CD4-positive, alpha-beta T cell treated with Interleukin-6 at 100 ng/mL for 8 hours (primary cell): ENCODE data around the gene FBXW2.
A peak's percentile ranks its signal among the peaks of the same experiment; 100 is the strongest.

Experiments
- DNase-seq: peaks from one replicate; pipeline ENCODE4 v3.0.0-alpha.2; 2020; ENCODE audit warnings: mixed read lengths, low spot score

The FBXW2 gene

DNA sequence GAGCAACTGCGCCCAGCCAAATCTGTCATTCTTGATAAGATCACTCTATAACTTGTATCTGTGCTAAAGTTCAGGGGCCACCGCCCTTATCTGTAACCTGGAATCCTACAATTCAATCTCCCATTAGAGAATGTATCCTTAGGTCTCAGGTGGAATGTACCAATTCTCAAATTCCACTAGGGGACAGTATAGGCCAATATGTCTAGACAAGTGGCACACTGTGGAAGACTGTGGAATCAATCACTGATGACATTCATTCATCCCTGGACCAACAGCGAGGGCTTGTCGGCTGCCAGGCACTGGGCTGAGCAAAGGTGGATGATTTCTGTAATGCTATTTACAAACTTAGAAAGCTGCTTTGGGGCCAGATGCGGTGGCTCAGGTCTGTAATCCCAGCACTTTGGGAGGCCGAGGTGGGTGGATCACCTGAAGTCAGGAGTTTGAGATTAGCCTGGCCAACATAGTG lies 50.2 kb downstream of the FBXW2 start:
- peak; percentile 15 for DNase-seq

DNA sequence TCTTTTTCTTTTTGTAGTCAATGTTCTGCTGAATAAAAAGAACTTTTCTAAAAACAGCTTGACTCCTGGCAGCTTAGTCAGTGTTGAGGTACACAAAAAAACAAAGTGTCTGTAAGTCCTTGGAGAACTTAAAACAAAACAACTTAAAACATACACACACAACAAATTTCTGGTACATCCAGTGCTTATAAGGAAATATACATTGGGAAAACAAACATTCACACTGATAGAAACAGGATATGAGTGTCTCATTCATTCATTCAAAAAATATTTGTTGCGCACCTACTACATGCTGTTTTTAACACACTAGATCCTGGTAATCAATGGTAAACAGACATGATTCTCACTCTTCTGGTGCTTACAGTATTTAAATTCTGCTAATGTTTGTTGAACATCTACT lies 51.5 kb downstream of the FBXW2 start:
- DNase-seq = no peak

DNA sequence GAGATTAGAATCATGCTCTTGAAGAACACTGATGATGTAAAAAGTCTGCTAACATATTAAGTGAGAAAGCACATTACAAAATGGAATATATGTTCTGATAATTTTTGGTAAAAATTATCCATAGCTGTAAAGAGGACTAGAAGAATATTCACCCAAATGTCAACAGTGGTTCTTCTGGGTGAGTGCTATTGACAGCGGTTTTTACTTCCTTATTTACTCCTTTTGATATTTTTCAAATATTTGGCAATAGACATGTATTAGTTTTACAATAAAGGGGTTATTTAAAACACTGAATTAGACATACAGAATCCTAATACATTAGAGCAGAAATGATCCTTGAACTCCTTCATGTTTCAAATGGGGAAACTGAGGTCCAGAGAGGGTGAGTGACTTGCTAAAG lies 52.0 kb downstream of the FBXW2 start:
- no peak for DNase-seq

DNA sequence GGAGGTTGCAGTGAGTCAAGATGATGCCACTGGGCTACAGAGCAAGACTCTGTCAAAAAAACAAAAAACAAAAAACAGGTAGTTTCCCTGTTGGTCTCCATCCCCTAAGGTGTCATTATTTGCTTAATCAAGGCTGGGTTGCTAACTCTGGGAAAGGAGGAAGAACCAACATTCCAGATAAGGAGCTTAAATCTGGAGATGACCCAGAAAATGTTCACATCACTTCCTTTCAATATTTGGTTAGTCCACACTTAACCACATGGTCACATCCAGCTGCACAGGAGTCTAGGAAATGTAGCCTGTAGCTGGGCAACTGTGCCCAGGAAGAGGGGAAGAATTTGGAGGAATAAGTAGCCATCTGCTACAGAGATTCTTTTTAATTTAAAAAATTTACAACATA lies 53.1 kb downstream of the FBXW2 start:
- DNase-seq = no peak

DNA sequence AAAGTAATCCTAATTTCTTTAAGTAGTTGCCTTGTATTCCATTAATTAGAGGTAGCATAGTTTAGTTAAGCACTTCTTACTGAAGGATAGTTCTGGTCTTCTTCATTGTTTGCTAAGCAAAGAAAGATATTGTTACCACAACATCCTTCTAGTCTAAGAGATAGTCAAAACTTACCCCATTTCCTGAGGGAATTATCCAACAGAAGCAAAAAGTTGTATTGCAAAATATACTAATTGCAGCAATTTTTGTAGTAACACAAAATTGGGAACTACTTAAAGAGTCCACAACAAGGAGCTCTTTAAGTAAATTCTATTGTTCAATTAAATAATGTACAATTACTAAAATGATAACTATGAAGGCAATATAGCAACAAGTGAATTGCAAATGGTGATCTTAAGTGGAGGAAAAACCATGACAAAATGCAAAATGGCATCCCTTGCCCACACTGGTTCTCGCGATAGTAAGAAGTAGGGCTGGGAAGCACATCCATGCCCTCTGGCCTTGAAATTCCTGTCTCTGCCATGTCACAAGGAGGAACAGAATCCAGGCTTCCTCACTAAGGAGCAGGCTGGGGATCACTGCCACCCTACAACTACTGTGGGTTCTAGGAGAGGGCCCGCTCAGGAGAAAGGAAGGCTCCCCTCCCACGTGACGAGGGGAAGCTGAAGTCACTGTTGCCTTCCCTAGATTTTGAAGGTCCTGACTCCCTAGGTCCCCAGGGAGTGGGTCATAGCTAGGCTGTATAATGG lies 55.6 kb downstream of the FBXW2 start:
- no peak for DNase-seq

DNA sequence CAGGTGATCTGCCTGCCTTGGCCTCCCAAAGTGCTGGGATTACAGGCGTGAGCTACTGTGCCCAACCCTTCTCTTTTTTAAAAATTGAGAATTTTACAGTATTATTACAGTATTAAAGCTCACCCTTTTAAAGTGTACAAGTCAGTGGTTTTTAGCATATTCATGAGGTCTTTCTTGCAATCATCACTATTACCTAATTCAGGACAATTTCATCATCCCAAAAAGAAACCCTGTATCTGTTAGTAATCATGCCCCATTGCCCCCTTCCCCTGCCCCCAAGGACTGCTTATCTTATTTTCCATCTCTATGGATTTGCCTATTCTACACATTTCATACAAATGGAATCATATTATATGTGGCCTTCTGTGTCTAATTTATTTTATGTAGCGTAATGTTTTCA lies 56.3 kb downstream of the FBXW2 start:
- DNase-seq = no peak

DNA sequence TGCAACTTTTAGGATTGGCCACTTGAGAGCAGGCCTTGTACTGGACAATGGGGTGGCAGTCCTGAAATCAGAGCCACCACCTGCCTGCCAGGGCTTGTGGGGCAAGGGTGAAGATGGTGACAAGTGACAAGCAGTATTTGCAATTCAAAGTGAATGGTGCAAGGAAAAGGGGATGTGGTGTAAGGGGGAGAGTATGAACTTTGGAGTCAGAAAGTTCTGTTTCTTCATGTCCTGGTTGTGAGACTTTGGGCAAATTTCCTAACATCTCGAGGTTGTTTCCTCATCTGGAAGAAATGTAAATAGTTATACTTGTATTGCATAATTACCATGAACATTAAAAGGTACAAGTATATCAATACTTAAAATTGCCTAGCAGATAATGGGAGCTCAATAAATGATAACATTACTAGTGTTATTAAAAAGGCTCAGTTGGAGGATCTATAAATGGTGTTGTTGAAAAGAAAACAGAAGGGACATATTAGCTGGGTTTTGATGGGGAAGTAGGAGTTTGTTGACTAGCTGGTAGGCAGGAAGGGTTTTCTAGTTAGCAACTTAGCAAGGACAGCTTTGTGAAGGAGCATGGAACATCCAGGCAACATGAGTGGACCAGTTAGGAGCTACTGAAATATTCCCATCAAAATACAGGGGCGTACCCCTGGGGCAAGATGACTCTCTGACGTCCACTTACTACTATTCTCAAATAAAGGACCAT lies 57.6 kb downstream of the FBXW2 start:
- DNase-seq = no peak

DNA sequence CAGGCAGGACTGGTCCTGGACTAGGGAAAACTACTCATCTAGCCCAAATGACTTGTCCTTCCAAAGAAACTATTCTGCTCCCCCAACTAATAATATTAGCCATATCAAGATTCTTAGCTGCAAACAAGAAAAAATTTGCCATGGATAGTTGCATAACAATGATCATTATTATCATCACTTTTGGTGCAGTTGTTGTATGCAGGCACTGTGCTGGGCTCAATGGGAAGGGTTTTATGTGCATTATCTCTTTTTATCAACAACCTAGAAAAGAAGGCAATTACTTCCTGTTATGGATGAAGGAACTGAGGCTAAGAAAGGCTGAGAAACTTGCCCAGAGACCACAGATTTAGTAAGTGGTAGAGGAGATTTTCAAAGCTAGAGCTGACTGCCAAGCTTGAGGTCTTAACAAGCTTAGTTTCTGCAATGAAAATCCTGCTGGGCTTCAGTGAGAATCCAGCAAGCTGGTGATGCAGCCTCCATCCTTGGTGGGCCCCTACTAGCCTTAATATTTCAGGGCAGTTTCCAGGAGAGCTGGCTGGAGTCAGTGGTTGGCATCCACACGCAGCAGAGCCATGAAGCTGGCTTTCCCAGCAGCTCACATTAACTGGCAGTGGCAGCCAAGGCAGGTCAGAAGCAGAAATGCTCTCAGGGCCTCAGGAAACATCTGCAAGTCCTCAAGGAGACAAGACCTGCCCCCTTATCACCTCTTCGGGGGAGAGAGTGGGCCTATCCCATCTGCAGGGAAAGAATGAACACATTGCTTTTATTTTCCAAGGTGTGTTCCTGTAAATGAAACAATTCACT lies 58.4 kb downstream of the FBXW2 start:
- no peak for DNase-seq

DNA sequence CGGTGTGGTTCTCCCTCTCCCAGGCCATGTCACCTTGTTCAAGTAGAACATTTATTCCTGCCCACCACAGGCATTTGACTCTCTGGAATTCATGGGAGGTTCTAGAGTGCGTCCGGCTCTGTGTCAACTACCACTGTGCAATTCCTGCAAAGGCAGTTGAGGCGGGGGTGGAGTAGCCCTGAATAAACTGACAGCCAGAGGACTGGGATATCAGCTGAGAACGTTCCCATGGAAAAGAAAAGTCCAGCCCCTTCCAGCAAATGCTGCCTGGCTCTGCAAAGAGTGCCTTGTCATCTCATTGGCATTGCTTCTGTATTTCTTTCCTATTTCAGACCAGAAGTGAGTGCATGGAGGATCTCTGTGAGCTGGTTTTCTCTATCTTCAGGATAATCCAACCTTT lies 60.0 kb downstream of the FBXW2 start:
- no peak for DNase-seq

DNA sequence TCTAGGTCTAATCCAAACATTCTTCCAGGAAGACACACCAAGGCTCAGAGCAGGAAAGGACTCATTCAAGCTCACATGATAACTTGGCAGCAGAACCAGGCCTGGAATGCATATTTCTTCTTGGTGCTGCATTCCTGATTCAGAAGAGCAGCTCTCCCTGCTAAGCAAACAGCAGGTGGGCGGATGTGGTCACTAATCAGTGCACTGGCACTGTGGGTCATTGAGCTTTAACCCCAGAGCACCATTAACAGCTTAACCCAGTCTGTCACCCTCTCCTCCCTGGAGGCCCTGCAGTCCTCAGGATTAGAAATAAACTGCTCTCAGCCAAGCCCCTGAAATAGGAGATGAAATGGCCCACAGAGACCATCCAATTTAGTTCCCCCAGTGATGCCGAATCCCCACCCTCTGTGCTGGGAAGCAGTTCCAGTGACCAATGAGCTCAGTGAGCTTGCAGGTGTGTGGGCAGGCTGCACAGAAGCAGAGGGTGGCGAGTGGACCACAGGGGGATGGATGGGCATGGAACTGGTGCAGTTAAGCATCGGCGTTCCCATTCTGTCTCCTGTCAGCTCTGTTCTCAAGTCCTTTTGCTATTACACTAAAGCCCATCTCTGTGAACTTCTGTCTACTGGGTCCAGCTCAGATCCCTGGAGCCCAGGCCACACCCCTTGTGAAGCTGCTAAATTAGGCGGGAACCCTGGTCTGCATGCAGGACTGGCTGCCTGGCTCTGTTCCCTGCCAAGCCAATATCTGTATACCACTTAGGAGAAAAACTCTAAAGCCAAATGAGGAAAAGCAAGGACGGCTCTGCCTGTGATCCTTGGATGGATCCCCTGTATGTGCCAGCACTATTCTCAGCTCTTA lies 62.3 kb downstream of the FBXW2 start:
- no peak for DNase-seq

DNA sequence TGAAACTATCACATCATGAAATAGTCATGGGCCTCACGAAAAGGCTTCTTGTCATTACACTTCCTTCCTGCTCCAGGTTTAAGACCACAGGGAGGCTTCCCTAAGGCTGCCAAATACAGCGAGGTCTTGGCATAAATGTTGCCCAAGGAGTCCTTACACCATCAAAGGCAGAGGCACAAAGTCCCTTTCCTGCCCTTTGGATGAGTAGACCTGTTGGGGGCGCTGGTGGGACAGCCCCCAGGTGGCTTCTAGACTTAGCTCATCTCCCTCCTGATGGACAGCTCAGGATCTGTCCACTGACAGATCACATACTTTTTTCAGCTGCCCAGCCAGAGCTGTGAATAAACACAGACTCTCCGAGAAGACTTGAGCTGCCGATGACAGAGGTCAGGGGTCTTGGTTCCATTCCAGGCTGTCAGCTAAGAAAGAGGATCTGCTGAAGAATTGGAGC lies 63.4 kb downstream of the FBXW2 start:
- no peak for DNase-seq

DNA sequence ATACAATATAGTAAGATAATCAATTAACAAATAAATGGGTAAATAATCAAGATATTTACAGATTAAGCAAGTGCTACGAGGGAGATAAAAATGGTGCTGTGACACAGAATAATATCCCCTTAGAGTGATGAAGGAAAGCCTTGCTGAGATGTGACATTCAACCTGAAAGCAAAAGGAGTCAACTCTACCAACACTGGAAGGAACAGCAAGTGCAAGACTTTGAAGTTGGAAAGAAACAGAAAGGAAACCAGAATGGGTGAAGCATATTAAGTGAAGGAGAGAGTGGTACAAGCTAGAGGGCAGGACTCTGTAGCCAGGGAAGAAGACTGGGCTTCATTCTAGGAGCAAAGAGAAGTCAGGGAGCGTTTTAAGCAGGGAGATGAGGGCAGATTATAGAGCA lies 66.7 kb downstream of the FBXW2 start:
- DNase-seq = no peak

DNA sequence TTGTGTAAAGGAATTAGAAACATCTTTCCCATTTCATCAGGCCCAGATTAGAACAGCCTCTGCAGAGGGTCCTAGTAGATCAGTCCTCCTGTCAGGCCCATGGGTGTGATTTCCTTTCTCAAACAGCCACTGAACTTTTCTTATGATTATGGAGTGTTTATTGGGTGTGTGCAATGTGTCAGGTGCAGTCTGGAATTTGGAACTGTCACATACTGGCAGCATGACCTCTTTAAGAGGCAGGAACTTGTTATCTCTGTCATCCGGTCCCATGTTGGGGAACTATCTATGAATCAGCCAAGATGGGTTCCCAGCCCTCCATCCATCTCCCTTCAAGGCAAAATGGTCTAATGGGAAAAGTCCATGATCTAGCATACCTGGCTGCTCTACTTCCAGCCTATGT lies 67.3 kb downstream of the FBXW2 start:
- no peak for DNase-seq

DNA sequence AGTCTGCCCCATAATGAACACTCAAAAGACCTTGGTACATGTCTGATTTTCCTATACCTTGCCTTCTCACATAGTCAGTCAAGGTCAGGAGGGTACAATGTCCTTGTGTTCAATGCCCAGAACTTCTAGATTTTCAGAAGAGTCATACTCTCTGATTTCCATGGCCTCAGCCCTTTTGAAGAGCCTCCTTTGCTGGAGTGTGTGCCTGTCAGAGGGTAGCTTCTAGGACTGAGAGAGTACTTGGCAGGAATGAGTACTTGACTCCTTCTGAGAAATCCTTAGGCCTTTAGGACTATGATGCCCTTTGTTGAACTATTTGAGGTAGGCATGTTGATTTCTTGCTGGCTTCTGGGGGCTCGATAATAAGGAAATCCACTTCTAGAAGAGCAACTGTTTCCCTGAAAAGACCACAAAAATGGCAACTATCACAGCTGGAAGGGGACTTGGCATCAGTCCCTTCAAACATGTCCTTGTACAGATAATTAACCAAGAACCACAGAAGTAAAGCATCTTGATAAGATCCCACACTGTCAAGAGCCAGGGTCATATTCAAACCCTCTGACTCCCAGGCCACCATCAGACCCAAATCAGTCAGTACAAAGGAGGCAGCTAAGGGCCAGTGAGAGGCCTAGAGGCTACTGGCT lies 68.3 kb downstream of the FBXW2 start:
- no peak for DNase-seq

DNA sequence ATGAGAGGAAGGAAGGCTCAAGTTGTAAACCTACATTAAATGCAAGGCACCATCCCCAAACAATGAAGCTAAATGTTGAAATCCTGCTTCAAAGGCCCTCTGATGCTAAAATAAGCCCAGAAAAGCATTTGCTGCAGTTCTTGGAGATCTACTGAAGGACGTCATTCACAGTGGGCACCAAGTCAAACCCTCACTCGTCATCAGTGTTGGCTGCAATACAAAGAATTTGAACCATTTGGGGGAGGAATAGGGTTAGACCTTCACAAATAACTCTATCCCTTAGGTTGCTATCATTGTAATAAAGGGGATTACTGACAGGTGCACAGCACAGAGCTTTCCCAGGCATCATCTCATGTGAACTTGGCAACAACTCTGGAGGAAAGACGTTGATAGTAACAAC lies 69.7 kb downstream of the FBXW2 start:
- DNase-seq = no peak

DNA sequence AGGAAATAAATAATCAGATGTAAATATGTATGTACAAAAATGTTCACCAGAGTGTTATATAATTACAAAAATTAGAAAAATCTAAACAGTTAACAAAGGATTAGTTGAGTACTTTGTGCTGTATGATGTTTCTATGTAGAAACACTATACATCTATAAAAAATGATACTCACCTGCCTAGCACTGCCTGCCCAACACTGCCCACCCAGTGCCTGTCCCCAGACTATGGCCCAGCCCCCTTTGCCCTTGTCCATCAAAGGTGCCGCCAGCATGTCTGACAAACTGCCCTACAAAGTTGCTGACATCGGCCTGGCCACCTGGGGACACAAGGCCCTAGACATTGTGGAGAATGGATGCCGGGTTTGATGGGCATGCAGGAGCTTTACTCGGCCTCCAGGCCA lies 72.8 kb downstream of the FBXW2 start:
- no peak for DNase-seq

DNA sequence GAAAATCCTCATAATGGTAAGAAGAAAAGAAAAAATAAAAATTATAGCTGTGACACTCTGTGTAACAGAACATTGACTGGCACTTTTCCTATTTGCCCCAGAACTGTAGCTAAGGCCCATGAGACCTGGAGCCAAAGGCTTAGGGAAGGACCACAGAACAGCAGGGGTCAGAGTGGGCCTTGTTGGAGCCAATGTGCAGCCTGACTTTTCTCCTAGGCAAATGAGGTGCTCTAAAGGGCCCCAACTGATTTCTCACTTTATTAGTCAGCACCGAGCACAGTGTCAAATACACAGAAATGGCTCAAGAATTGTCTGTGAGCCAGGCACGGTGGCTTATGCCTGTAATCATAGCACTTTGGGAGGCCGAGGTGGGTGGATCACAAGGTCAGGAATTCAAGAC lies 74.9 kb downstream of the FBXW2 start:
- no peak for DNase-seq

DNA sequence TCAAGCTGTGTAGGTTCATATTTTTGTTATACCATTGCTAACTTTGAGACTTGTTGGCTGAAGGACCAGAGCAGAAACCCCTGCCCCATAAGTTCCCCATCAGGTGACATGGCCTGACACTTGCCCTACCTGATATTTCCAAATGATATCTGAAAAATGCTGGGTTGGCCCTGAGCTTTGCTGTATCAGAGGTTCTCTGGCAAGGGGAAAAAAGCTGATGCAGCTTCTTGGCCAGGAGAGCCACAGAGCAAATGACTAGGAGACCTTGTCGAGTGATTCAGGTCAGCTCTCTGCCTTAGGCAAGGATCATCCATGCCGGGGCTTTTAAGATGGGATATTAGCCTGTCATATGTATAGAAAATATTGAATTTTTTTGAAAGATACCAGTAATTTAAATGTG lies 76.0 kb downstream of the FBXW2 start:
- no peak for DNase-seq

DNA sequence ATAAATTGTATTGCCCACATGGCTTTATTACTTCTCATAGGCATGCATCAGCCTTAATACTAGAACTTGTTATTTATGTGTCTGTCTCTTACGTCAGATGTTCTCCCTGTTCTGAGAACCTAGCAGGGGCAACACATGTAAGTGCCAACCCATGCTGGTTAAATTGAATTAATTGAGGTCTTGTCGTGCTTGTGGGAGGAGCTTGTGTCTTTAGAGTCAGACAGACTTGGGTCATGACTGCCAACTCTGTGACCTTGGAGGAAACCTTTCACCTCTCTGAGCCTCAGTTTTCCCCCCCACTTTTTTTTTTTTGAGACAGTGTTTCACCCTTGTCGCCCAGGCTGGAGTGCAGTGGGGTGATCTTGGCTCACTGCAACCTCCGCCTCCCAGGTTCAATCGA lies 76.7 kb downstream of the FBXW2 start:
- DNase-seq = no peak

DNA sequence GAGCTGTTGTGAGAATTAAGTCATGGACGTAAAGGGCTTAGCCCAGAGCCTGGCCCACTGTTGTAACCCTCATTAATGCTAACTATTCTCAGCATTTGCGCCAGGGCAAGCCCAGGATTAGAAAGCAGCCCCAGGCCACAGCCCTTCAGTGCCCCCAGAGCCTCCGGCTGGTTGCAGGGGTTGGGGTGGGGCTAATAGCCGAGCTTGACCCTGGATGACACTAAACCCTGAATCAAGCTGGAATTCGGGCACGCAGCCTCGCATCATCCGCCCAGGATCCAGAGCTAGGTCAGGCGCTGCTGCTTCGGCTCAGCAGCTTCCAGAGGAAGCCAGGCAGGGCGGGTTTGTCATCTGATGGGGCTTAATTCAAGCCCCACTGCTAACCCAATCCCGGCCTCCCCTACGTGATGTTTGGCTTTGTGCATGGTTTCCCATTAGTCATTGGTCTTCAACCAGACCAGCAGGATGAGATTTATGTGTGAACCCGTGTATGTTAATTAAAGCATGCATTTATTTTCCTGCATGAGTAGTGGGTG lies 77.8 kb downstream of the FBXW2 start:
- DNase-seq = no peak

DNA sequence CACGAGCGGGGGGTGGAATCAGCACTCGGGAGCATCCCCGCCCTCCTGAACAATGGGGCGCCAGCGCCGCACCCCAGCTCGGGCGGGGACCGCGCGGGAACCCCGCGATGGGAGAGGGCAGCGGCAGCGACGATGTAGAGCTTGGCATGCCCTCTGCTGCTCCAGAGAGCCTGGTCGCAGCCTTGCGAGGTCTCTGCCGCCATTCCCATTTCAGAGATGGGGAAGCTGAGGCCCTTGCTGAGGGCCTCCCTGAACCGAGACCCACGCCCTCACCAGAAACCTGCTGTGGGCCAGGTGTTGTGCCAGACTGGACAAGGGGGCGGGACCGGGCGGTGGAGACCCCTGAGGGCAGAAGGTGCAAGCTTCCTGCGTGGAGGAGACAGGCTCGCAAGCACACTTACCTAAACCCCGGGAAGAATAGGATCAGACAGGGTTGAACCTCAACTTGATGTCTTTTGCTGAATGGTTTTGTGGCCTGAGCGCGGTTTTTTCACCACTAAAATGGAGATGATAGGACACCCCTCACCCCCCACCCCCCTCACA lies 78.3 kb downstream of the FBXW2 start:
- DNase-seq = no peak
